GM19238 (cell line): Measurements from ENCODE around the gene POGK.
"Not testable (repeated sequence)": the region's sequence is repeated elsewhere in the genome, so short reads cannot be mapped to it uniquely, and the experiment has no call there.

Source experiments
- DNase-seq: peaks from one replicate; pipeline ENCODE4 v3.0.0; 2011; ENCODE audit warnings: low spot score; ENCODE audit not compliant: insufficient read length

POGK gene, protein sequence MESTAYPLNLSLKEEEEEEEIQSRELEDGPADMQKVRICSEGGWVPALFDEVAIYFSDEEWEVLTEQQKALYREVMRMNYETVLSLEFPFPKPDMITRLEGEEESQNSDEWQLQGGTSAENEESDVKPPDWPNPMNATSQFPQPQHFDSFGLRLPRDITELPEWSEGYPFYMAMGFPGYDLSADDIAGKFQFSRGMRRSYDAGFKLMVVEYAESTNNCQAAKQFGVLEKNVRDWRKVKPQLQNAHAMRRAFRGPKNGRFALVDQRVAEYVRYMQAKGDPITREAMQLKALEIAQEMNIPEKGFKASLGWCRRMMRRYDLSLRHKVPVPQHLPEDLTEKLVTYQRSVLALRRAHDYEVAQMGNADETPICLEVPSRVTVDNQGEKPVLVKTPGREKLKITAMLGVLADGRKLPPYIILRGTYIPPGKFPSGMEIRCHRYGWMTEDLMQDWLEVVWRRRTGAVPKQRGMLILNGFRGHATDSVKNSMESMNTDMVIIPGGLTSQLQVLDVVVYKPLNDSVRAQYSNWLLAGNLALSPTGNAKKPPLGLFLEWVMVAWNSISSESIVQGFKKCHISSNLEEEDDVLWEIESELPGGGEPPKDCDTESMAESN

DNA sequence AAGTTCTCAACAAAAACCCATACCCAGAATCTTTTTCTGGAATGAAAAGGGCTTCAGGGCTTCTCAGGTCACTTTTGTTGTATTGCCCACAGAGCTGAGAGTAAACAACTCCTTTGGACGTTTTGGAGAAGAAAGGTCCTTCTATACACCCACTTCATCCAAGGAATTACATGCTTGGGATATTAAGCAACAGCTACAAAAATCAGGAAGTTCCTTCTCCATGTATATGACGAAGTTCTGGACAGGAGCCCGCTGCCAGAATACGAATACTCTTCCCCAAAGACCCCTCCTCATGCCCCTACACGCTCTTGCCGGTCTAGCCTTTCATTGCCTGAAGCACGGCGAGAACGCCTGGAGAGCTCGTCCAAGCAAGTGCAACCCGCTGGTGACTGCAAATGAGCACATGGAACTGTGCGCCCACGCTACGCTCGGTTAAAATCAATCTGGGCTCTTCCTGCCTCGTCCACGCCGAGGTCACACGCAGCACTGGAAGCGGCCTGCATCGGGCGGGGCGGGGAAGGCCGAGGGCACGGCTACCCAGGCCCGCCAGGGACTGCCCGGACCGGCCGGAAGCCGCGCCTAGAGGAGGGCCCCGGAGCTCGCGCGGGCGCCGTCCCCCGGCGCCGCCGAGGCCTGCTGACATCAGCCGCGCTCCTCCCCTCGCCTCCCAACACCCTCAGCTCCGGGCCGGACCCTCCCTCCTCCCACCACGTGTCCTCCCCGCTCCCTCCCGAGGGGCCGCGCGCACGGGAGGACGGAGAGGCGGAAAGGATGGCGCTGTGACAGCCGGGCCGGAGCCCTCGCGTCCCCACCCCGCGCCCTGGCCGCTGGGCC lies at the start of gene POGK:
Gene POGK, plus strand, starts transcription at position 710 of the 834 bp plus-strand sequence. CDS start 1,482 bp downstream, outside the sequence.
- DNase-seq: peak; percentile 92

DNA sequence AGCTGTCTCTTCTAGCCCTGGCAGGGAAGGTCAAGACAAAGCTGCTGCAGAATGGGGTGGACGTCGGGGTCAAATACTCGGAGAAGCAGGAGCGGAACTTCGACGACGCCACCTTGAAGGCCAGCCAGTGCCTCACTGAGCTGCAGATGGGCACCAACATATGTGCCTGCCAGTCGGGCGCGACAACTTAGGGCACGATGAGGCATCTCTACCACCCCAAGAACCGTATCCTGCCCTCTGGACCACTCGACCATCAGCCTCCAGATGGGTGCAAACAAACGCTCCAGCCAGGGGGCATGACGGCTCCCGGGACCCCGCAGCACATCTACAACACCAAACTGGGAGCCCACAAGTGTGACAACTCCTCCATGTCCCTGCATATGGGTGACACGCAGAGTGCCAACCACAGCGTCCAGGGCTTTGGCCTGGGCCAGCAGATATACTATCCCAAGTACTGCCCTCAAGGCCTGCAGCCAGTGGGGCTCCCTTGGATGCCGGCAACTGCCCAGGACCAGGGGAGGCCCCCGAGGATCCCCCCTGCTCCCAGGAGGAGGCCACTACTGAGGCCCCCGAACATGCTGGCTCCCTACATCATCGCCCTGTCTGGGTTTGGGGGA lies 42.5 kb upstream of the POGK start:
- no peak for DNase-seq

DNA sequence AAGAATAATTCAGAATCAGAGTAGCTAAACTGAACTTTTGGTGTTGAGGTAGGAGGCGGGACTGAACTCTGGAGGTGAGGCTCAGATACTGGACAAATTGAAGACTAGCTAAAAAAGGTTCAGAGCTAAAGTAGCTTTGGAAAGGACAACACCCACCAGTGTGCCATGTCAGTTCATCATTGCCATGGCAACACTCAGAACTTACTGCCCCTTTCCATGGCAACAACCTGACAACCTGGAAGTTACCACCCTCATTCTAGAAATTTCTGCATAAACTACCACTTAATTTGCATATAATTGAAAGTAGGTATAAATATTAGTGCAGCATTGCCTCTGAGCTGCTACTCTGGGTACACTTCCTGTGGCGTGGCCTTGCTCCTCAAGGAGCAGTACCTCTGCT lies 30.3 kb upstream of the POGK start:
- no peak for DNase-seq

DNA sequence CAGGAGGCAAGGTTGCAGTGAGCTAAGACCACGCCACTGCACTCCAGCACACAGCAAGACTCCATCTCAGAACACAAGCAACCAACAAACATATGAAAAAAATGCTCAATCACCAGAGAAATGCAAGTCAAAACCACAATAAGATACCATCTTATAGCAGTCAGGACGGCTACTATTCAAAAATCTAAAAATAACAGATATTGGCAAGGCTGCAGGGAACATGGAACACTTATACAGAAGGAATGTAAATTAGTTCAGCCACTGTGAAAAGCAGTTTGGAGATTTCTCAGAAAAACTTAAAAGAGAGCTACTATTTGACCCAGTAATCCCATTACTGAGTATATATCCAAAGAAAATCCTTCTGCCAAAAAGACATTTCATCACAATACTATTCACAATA lies 27.6 kb upstream of the POGK start:
- DNase-seq: no peak

DNA sequence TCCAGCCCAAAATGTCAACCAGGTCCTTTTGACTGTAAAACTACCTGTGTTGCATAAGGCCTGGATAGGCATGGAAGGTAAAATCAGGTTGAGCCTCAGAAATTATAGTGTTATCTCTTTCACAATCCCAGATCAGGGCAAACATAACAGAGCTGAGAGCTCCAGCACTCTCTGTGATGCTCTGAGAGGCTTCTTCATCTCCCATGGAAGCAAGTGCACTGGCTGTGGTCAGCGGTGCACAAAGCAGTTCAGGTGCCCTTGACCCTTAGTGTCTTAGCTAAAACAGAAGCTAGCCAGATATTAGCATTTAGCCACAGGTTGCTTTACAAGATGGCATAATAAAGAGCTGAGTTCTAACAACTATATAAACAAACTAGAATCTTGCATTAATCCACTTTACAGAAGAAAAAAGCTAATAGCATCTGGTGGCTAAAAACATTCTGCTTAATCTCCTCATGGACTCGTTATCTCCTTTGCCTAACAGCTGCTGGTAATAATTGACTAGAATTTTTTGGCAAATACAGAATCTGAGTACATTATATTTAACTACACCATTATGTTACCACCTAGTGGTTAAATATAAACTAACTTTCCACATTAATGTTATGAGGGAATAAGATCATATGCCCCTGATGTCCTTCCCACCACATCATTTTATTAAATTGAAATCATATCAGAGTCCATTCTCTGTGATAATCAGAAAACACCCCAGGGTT lies 25.6 kb upstream of the POGK start:
- DNase-seq: no peak

DNA sequence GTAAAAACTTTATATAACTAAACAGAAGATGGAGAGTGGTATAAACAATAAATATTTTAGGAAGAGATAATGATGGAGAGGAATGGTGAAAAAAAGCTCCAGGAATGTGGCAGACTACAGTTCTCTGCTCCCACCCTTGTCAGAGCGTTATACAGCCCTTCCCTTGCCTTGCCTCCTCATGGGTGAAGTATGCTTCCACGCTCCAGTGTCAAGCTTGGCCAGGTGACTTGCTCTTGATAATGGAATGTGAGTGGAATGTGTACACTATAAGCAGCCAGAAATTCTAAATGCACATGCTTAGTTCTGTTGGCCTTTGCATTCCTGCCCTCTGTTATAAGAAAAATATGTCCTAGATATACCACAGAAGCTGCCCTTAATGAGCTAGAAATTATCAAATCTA lies 24.7 kb upstream of the POGK start:
- DNase-seq: no peak

DNA sequence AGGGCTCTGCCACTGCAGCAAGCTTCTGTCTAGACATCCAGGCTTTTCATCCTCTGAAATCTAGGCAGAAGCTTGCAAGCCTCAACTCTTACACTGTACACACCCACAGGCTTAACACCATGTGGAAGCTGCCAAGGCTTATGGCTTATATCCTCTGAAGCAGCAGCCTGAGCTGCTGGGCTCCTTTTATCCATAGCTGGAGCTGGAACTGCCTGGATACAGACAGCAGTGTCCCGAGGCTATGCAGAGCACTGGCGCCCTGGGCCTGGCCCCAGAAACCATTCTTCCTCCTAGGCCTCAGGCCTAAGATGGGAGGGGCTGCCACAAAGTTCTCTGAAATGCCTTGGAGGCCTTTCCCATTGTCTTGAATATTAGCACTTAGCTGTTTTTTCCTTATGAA lies 19.3 kb upstream of the POGK start:
- no peak for DNase-seq

DNA sequence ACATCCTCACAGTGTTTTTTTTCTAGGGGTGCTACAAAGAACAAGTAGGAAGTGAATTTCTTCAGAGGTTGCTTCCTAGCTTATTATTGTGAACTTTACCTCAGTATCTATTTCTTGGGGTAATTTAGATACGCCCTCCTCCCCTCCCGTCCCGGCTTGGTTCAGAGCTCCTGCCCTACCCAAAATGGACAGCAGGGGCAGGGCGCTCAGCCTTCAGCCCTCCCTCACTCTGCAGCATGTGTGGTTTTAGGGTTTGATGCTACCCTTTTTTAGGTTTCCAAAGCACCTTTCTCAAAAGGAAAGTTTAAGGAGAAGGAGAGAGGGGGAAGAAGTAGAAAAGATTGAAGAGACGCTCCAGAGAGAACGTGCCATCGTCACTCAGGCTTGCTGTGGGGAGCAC lies 16.9 kb upstream of the POGK start:
- no peak for DNase-seq

DNA sequence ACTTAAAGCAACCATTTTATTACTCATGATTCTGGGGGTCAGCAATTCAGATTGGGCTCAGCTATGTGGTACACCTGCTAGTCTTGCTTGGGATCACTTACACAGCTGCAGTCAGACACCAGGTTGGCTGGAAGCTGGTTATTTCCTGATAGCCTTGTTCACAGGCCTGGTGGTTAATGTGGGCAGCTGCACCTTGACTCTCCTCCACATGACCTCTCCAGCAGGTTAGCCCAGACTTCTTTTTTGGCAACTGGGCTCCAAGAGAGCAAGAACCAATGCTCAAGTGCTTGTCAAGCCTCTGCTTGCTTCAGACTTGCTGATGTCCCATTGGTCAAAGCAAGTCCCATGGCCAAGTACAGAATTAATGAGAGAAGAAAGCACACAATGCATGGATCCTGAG lies 11.8 kb upstream of the POGK start:
- no peak for DNase-seq

DNA sequence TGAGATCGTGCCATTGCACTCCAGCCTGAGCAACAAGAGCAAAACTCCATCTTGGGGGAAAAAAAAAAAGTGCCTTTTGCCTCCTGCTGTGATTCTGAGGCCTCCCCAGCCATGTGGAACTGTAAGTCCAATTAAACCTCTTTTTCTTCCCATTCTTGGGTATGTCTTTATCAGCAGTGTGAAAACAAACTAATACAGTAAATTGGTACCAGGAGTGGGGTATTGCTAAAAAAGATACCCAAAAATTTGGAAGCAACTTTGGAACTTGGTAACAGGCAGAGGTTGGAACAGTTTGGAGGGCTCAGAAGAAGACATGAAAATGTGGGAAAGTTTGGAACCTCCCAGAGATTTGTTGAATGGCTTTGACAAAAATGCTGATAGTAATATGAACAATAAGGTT lies 9.5 kb upstream of the POGK start:
- not testable (repeated sequence) for DNase-seq

DNA sequence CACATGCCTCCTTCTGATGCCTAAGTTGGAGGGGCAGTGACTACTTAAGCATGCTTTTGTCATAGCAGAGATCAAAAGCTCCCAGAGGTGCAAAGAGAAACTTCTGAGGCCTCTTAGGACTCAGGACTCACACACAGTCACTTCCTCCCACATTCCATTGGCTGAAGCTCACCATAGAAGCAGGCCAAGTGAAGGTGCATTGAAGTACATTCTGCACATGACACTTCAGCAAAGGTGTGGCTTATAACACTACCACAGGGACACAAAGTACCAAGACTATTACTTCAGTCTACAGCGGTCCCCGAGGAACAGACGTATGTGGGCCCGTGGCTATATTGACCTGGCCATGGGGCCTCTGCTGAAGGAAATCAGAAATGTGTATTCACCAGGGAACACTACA lies 2.5 kb upstream of the POGK start:
- DNase-seq: no peak

DNA sequence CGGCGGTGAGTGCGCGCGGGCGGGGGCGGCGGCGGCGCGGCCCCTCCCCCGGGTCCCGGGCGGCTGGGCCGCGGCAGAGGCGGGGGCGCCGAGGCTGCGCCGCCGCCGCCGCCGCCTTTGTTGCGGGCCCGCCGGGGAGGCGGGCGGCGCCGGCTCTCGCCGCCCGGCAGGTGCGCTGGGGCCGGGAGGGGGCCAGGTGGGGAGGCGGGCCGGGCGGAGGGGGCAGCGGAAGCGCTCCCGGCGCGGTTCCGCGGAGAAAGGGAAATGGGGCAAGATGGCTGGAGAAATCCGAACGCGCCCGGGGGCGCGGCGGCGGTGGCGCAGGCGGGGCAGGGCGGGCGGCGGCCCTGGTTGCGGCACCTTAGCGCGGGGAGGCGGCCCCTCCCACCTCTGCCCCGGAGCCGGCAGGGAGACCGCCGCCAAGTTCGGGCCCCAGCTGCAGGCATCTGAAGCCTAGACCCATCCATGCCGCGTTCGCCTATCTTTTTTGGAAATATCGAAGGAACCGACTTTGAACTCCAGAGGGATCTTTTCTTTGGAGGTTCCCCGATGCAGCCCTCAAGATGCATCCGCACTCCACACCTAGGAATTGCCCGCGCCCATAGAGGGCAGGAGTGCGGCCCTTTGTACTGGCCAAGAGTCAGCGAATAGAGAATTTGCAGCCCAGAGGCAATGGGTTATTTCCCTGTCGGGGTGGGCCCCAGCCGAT lies 479 bp downstream of the POGK start:
- peak; percentile 37 for DNase-seq

DNA sequence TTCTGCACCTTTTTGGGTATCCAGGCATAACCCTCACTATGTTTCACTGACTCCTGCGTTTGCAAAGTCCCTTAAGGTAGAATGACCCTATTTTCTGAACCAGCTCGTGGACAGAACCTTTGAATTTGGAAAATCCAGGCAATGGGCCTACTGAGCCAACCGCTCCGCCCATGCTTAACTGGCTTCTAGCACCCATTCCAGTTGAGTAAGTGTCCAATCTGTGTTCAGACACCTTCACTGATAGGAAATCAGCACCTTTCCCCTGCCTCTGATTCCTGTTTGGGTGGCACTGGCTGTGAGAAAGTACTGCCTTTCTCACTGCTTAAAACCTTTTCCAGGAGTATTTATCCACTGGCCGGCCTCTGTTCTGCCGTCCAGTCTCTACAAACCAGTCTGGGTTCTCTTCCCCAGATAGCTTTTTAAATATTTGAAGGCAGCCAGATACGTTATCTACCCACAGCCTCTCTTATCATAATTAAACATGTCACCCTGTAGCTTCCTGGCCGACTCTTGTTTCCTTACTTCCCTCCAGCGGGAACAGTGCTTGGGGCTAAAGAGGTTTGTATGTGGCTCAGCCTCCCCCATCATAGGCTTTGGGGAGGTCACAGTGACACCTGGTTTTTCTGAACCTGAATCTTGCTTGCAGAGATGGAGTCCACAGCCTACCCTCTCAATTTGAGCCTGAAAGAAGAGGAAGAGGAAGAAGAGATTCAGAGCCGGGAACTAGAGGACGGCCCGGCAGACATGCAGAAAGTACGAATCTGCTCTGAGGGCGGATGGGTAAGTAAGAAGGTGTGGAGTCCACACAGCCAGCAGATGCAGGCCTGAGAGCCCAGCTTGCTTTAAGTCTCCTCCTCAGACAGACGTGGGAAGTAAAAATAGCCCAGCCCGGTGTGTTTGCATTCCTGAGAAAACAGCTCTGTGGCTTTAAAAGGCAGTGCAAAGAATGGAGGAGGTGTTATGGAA lies 1.3 kb downstream of the POGK start:
- no peak for DNase-seq

DNA sequence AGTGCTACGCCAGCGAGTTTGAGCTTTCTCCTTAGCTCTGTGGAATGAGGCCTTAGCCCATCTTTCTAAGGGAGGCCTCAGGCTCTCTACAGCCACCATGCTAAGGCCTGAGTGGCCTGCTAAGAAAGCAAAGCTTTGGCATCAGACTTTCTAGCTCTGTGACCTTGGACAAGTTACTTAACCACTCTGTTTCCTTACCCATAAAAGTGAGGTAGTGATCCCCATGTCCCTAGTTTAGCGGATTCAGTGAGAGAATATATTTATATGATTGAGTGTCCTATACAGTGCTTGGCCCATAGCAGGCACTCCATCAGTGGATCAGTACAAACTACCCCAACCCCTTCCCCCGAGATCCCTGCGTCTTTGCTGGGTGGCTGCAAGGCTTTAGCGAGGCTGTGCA lies 4.0 kb downstream of the POGK start:
- DNase-seq: no peak

DNA sequence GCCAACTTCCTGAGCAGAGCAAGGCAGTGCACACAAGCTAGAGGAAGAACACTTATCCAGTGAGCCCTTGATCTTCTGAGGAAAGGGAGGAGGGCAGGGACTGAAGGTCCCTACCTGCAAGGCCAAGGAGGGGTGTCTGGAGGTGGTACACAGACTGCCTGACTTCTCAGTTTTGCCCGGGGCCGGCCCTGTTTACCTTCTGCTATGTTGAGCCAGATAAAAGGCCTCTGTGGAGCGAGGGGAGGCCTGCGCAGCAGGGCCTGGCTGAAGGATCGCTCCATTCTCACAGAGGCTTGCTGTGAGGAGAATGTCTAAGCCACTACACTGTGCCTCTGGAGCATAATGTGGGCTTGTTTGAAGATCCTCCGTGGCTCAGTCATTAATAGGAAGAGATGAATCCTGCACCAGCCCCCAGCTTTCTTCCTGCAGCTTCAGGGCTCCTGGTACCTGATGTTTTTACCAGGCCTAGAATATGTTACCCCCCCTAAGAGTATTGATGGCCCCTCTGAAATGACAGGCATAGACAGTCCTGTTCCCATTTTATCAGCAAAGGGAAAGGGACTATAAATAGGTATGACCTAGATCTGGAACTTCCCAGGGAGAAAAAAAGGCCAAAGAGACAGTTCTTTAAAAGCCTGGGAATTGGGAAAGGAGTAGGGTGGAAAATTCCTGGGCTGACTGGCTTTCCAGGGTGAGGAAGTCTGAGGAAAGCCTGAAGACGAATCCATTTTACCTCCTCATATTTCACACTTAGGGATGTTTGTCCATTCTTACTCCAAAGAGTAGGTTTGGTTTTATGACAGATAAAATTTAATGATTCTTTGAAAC lies 4.7 kb downstream of the POGK start:
- DNase-seq: no peak

DNA sequence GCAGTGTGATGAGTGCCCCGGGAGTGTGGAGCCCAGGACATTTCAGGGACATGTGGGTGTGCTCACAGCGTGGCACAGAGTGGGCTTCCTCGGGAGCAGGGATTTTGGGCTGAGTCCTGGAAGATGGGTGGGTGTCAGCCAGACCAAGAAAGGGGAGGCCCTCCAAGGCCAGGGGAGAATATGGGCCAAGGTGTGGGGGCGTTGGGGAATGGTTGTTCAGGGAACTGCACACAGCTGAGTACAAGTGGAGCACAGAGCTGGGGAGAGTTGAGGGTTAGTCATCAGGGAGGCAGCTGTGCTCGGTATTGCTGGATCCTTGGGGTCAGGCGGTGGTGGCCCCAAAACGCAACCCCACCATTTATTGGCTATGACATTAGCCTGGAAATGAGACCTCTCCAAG lies 5.5 kb downstream of the POGK start:
- no peak for DNase-seq

DNA sequence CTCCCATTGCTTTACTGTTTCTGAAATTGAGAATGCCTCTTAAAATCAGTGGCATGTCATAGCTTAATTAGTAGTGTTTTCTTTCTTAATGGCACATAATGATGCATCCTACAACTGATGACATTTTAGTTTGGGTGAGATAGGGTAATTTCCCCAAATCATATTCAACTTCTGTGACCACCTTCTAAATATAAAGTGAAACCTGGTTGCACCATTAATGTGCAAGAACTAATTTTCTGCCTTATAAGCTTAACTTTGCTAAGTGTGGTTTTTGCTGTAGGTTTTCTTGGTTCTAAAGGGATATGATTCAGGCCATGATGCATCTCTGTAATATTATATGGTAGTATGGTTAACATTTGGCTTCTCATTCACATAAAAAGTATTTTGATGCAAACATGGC lies 8.9 kb downstream of the POGK start:
- DNase-seq: no peak

DNA sequence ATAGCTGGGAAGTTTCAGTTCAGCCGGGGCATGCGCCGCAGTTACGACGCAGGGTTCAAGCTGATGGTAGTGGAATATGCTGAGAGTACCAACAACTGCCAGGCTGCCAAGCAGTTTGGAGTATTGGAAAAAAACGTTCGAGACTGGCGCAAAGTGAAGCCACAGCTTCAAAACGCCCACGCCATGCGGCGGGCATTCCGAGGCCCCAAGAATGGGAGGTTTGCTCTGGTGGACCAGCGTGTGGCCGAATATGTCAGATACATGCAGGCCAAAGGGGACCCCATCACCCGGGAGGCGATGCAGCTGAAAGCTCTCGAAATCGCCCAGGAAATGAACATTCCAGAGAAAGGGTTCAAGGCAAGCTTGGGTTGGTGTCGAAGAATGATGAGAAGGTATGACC lies 9.9 kb downstream of the POGK start:
- DNase-seq: no peak

DNA sequence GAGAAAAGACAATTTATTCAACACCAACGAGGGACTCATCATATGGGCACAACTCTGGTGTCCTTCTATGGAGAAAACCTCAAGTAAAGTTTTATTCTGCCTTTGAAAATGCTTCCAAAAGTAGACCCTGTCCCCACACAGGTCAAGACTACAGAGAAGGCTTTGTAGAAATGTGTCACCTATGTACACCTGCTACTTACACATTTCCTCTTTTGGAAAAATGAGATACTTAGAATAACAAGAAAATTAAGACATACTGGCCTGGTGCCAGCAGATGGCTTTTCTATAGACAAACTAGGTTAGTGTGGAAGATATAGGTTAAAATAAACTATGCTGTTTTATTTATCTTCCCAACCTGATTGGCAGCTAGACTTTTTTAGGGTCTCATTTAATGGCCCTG lies 13.6 kb downstream of the POGK start:
- DNase-seq: no peak
